Cardiac fibroblast (primary cell): ENCODE data around the gene PTPN2.

Experiments
- DNase-seq, 2 donors: peaks; one replicate each; pipeline versions ENCODE4 v3.0.0 to v3.0.0-alpha.2; 2010; ENCODE audit warnings: low read depth in 2 of 2
- H3K4me3 ChIP-seq, 2 donors: replicated peaks in 1 of 2; 1 replicate in 1 of 2; 2 replicates in 1 of 2; pipeline ENCODE4 v1.5.1; 2011; ENCODE audit warnings: low read depth in 2 of 2, low read length in 2 of 2, mild to moderate bottlenecking in 2 of 2, moderate library complexity in 1 of 2
- TF ChIP-seq, protein P1 (sequence below): IDR thresholded peaks from one replicate; pipeline ENCODE4 v1.5.1; 2011; ENCODE audit warnings: low read depth, mild to moderate bottlenecking, low read length, inconsistent platforms

Gene PTPN2

DNA sequence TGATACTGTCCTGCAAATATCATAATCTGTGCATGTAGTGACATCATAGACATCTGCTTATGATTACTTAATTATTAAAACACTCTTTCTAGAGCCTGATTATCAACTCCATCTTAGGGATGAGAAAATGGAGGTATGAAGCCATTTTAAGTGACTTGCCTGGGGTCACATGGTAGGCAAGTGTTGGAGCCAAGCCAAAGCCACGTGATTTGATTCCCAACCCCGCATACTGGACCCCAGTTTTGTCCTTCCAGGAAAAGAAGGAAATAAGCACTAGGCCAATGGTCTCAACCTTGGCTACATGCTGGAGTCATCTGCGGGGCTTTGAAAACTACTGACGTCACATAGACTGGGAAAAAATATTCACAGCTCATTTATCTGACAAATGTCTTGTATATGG, 44.2 kb upstream of the PTPN2 start:
- TF ChIP-seq, protein P1, sequence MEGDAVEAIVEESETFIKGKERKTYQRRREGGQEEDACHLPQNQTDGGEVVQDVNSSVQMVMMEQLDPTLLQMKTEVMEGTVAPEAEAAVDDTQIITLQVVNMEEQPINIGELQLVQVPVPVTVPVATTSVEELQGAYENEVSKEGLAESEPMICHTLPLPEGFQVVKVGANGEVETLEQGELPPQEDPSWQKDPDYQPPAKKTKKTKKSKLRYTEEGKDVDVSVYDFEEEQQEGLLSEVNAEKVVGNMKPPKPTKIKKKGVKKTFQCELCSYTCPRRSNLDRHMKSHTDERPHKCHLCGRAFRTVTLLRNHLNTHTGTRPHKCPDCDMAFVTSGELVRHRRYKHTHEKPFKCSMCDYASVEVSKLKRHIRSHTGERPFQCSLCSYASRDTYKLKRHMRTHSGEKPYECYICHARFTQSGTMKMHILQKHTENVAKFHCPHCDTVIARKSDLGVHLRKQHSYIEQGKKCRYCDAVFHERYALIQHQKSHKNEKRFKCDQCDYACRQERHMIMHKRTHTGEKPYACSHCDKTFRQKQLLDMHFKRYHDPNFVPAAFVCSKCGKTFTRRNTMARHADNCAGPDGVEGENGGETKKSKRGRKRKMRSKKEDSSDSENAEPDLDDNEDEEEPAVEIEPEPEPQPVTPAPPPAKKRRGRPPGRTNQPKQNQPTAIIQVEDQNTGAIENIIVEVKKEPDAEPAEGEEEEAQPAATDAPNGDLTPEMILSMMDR: no peak
- DNase-seq: no peak

DNA sequence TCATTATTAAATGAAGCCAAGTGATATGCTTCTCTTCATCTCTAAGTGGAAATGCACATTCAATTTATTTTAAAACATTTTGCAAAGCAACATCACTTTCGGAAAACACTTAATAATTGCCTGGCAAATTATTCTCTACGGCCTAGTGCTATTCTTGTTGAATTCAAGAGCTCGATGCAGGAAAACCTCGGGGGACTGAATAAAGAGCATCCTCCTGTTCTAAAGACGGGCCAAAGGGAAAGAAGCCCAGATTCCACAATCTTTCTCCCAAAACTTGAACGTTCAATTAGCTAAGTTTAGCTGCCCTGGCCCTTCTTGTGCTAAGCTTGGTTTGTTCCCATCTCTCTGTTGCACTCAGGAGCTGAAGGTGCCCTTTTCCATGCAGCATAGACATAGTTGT, 40.6 kb upstream of the PTPN2 start:
- DNase-seq: no peak
- TF ChIP-seq, protein P1: no peak
- H3K4me3 ChIP-seq: no peak overlapping the region

More for the DNA sequence above, 44.2 kb upstream of the PTPN2 start:
- H3K4me3 ChIP-seq: no peak overlapping the region

DNA sequence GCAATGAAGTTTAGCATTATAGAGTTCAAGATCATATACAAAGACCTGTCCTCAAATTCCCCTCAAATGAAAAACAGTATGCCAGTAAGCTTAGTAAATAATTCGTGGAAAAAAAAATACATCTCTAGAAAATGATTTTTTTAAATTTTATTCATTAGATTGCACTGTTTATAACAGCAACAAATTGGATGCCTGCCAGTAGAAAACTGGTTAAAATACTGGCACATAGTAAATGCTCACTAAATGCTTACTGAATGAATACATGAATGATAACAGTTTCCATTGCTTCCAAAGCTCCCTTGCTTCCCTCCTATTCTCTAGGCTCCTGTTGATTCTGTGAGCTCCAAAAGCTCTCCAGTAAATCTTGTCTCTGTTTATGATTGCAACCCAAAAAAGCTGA, 38.2 kb upstream of the PTPN2 start:
- no peak overlapping the region for H3K4me3 ChIP-seq
- DNase-seq: no peak
- TF ChIP-seq, protein P1: no peak

DNA sequence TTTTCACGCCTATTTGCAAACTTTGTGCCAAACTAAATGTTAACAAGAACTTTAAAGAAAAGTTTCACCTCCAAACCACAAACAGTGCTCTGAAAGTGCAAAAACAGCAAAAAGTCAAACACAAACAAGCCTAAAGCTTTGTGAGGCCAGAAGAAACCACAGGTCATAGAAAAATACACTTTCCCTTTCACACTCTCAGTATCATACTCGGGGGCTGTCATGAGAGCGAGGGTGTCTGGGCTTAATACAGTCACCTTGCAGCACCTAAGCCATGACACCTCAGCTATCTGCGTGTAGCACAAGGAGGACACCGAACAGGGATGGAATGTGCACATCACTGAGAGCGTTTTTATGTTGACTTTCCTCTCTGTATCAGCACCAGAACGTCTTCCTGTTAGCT, 37.1 kb upstream of the PTPN2 start:
- TF ChIP-seq, protein P1: no peak
- no peak overlapping the region for H3K4me3 ChIP-seq
- no peak for DNase-seq

DNA sequence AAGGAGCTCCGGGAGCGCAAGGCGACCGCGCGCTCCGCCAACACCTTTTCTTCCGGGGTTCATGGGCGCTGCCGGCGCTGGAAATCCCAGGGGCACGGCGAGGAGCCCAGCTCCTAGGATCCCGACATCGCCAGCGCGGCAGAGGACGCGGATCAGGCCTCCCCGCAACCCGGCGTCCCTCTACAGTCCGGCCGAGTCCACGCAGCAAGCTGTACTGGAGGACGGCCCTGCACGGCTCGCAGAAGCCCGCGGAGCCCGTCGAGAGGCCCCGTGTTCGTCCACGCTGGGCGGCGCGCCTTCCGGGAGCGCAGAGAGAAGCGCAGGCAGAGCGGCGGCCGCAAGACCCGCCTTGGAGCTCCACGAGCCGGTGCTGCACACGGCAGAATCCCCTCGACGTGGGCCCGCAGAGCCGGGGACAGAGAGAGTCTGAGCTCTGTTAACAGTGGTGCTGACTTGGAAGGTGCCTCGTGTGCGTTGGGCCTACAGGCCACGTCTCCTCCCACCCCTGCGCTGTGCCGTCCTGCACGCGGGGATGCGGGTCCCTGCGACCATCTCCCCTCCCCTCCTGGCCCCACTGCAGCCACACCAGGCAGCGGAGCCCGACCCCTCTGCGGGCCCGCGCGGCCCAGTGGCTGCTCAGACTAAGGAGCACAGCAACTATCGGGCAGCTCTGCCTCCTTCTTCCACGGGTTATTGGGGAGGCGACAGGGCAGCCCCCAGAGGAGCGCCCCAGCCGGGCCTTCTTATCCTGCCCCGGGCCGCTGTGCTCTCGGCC, 28.1 kb upstream of the PTPN2 start:
- TF ChIP-seq, protein P1: no peak
- no peak overlapping the region for H3K4me3 ChIP-seq
- no peak for DNase-seq

DNA sequence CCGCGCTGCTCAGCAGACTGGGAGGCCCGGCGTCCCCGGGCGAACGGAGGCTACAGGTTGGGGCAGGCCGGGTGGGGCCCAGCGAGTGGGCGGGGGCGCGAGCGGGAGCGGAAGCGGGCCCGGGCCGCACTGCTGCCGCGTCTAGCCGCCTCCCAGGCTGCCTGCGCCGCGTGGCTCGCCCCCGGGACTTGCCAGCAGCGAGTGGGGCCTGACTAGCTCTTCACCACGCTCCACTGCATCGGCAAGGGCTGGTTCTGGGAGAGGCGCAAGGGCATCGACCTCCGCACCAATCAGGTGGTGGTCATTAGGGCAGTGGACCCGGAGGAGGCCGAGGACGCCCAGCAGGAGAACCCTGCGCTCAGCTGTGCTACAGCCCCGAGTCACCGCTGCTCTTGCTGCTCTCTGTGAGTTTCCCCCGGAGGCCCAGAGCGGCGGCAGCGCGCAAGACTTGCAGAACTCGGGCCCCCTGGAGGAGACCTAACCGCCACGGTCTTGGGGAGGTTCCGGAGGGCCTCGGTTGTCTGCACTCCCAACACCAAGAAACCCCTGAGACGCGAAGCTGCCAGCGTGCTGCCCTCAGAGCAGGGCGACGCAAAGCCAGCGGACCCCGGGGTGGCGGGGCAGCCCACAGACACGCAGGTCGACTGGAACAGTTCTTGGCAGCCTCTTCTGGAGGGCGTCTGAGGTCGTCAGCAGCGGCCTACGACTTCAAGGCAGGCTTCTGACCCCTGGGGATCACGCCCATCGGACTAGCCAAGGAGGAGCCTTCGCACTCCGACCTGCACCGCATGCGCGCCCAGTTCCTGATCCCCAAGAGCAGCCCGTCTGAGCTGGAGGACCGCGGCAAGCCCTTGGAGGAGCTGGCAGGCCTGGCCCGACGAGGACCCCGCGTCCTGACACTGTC, 27.2 kb upstream of the PTPN2 start:
- no peak overlapping the region for H3K4me3 ChIP-seq
- TF ChIP-seq, protein P1: no peak

More for the DNA sequence above, 27.2 kb upstream of the PTPN2 start:
- peak in 1 of 2 donors; percentile 13 for DNase-seq
